K562 (cell line): ENCODE data around the gene SYNE2. TPM values are rescaled to one million over a fixed set of nuclear protein-coding genes. Genes with fewer than 3 reads are reported as not detected.

Experiments used
- ARID3B ChIP-seq: fragments of 250-450 bp; sonication (Bioruptor Pico); IDR thresholded peaks from 2 replicates; pipeline ENCODE4 v1.4.0; 2020; ENCODE audit warnings: borderline replicate concordance
- BRCA1 ChIP-seq, 2 experiments: fragments of 450-650 bp in 1 of 2; sonication (generic) in 1 of 2; formaldehyde crosslinking in 1 of 2; IDR thresholded peaks; 2 replicates each; pipeline versions ENCODE4 v1.5.0 to v1.6.1; 2017 to 2020; ENCODE audit warnings: mild to moderate bottlenecking in 1 of 2, missing genetic modification reagents in 1 of 2
- HLTF ChIP-seq: fragments of 450-650 bp; IDR thresholded peaks from 2 replicates; pipeline ENCODE4 v1.6.1; 2016
- HNRNPK ChIP-seq: fragments of 200-400 bp; formaldehyde crosslinking; IDR thresholded peaks from one replicate; pipeline ENCODE4 v1.6.1; 2018; ENCODE audit warnings: mild to moderate bottlenecking, low read depth, low read length; ENCODE audit not compliant: poor library complexity, severe bottlenecking
- MTF1 ChIP-seq: fragments of 250-450 bp; sonication (Bioruptor Pico); IDR thresholded peaks from 2 replicates; pipeline ENCODE4 v1.9.0; 2021; ENCODE audit warnings: moderate library complexity, mild to moderate bottlenecking, inconsistent platforms, borderline replicate concordance
- NR2C2 ChIP-seq, 2 experiments: fragments of 200-800 bp in 1 of 2; sonication (Bioruptor generic) in 1 of 2; sonication (generic) in 1 of 2; formaldehyde crosslinking in 1 of 2; IDR thresholded peaks; 2 replicates each; pipeline versions ENCODE4 v1.6.1 to v1.8.0; 2016 to 2022; ENCODE audit warnings: mild to moderate bottlenecking in 1 of 2, missing compliant biosample characterization in 1 of 2, missing genetic modification characterization in 1 of 2, missing genetic modification reagents in 1 of 2
- RBM17 ChIP-seq: fragments of 200-400 bp; formaldehyde crosslinking; IDR thresholded peaks from 2 replicates; pipeline ENCODE4 v1.6.1; 2017; ENCODE audit warnings: low read depth, mild to moderate bottlenecking, low read length, borderline replicate concordance
- SMAD4 ChIP-seq: fragments of 250-450 bp; sonication (Bioruptor Pico); conservative IDR thresholded peaks from 2 replicates; pipeline ENCODE4 v1.8.0; 2021; ENCODE audit warnings: inconsistent platforms, mild to moderate bottlenecking, moderate library complexity
- SRSF1 ChIP-seq: fragments of 200-400 bp; formaldehyde crosslinking; IDR thresholded peaks from 2 replicates; pipeline ENCODE4 v1.6.1; 2017; ENCODE audit warnings: mild to moderate bottlenecking, low read depth, low read length, moderate library complexity
- TEAD2 ChIP-seq: fragments of 450-650 bp; IDR thresholded peaks from 2 replicates; pipeline ENCODE4 v1.6.1; 2016; ENCODE audit warnings: missing genetic modification characterization, control low read depth, missing compliant biosample characterization
- ZNF263 ChIP-seq: sonication (generic); formaldehyde crosslinking; IDR thresholded peaks from 2 replicates; pipeline ENCODE4 v1.8.0; 2022; ENCODE audit warnings: mild to moderate bottlenecking, missing genetic modification reagents, borderline replicate concordance
- polyA plus RNA-seq, 8 experiments: library from polyadenylated mRNA; depleted of rRNA in 4 of 8; stranded (reverse) in 5 of 8; unstranded in 3 of 8; fragments of >200 nt; fragmentation: Nextera tagmentation in 2 of 8; fragmentation: Illumina TruSeq in 1 of 8; extraction: Ambion mirVana in 2 of 8; extraction: Trizol in 1 of 8; gene quantifications; 2 replicates each; pipeline versions ENCODE4 v1.2.1 to v1.2.3, GENCODE V29; 2011 to 2014; ENCODE audit warnings: inconsistent platforms in 1 of 8, missing spikeins in 1 of 8
- total RNA-seq, 7 experiments: library from RNA; depleted of rRNA in 6 of 7; stranded (reverse); fragments of >200 nt in 6 of 7; fragmentation: Illumina TruSeq in 2 of 7; extraction: Trizol in 2 of 7; gene quantifications; 2 replicates each; pipeline versions ENCODE4 v1.2.1 to v1.2.3, GENCODE V29; 2011 to 2021; ENCODE audit warnings: low replicate concordance in 1 of 7

The SYNE2 gene
- total and polyA plus RNA-seq, 9 of the 15 experiments (the other 6 are each of a cell fraction or from before 2014, with no cell fraction given): 0.06 to 0.53 (median 0.11) TPM

- TF ChIP-seq ARID3B (no peak), SMAD4 (CRISPR knock-in tag) (no peak), HNRNPK (no peak), SRSF1 (no peak), ZNF263 (no peak), BRCA1 (IDR thresholded peaks at IDR 0.05) (no peak), BRCA1 (CRISPR knock-in tag; IDR thresholded peaks at IDR 0.05) (no peak), RBM17 (no peak), NR2C2 (CRISPR knock-in tag; IDR thresholded peaks at IDR 0.05) (no peak), NR2C2 (tag; IDR thresholded peaks at IDR 0.05) (no peak), MTF1 (CRISPR knock-in tag) (no peak), TEAD2 (tag) (no peak), HLTF (no peak)
Measured at GRCh38 chr14:63875311-63875710, 22.5 kb downstream of the SYNE2 start (continued).
